Endometrium (tissue), 2 donors: Measurements from ENCODE around the gene SH3RF3.

Experiments
- FAIRE-seq: peaks from 2 replicates; lab custom pipeline; 2012; peaks lifted over from hg19 to GRCh38; lab: Jason Lieb, UNC
- donor health status: control.
- donor health status: control.

SH3RF3 gene

GRCh38 chr2:109438773-109439389, 309.9 kb downstream of the SH3RF3 start:
- FAIRE-seq = no peak

- no peak for FAIRE-seq
Measured at GRCh38 chr2:109439390-109439786, 310.4 kb downstream of the SH3RF3 start.

GRCh38 chr2:109439986-109440385, 311.0 kb downstream of the SH3RF3 start:
- FAIRE-seq = no peak

- FAIRE-seq = no peak
Measured at GRCh38 chr2:109440499-109441156, 311.6 kb downstream of the SH3RF3 start.

GRCh38 chr2:109442715-109443319, 313.8 kb downstream of the SH3RF3 start:
- FAIRE-seq = no peak

- no peak for FAIRE-seq
Measured at GRCh38 chr2:109444916-109445315, 315.9 kb downstream of the SH3RF3 start.

- FAIRE-seq = no peak
Measured at GRCh38 chr2:109446278-109447131, 317.5 kb downstream of the SH3RF3 start.

GRCh38 chr2:109447251-109447661, 318.3 kb downstream of the SH3RF3 start:
- FAIRE-seq = peak; percentile 93

- FAIRE-seq = no peak
Measured at GRCh38 chr2:109447776-109448175, 318.8 kb downstream of the SH3RF3 start.

GRCh38 chr2:109448207-109448606, 319.2 kb downstream of the SH3RF3 start:
- FAIRE-seq = no peak

- no peak for FAIRE-seq
Measured at GRCh38 chr2:109448946-109449788, 320.2 kb downstream of the SH3RF3 start.

- no peak for FAIRE-seq
Measured at GRCh38 chr2:109450574-109451273, 321.7 kb downstream of the SH3RF3 start.

- no peak for FAIRE-seq
Measured at GRCh38 chr2:109451671-109452070, 322.7 kb downstream of the SH3RF3 start.

- no peak for FAIRE-seq
Measured at GRCh38 chr2:109452318-109453305, 323.6 kb downstream of the SH3RF3 start.

GRCh38 chr2:109453371-109453995, 324.5 kb downstream of the SH3RF3 start:
- FAIRE-seq = no peak

GRCh38 chr2:109454304-109454703, 325.3 kb downstream of the SH3RF3 start:
- no peak for FAIRE-seq

GRCh38 chr2:109454765-109455394, 325.9 kb downstream of the SH3RF3 start:
- FAIRE-seq = no peak

- no peak for FAIRE-seq
Measured at GRCh38 chr2:109455731-109456691, 327.0 kb downstream of the SH3RF3 start.
